Activated CD8-positive, alpha-beta memory T cell treated with anti-CD3 and anti-CD28 coated beads, Interleukin-2, amount 50 U/mL, for 24 hours (primary cell): ENCODE results near the gene PIK3R6.

Experiments
- DNase-seq: peaks from one replicate; pipeline ENCODE4 v3.0.0-alpha.2; 2020; ENCODE audit errors: extremely low read depth

PIK3R6 gene

GRCh38 chr17:8797621-8798175, 69.8 kb downstream of the PIK3R6 start:
- no peak for DNase-seq

GRCh38 chr17:8794636-8795035, 72.8 kb downstream of the PIK3R6 start:
- DNase-seq = no peak

GRCh38 chr17:8793649-8794048, 73.8 kb downstream of the PIK3R6 start:
- DNase-seq = no peak

GRCh38 chr17:8792646-8793045, 74.8 kb downstream of the PIK3R6 start:
- no peak for DNase-seq

- no peak for DNase-seq
Measured at GRCh38 chr17:8791910-8792270, 75.6 kb downstream of the PIK3R6 start.

GRCh38 chr17:8791248-8791909, 76.1 kb downstream of the PIK3R6 start:
- DNase-seq = no peak

- DNase-seq = no peak
Measured at GRCh38 chr17:8789743-8790142, 77.7 kb downstream of the PIK3R6 start.

GRCh38 chr17:8788998-8789397, 78.5 kb downstream of the PIK3R6 start:
- no peak for DNase-seq

GRCh38 chr17:8785547-8786413, 81.7 kb downstream of the PIK3R6 start:
- no peak for DNase-seq

GRCh38 chr17:8782176-8782575, 85.3 kb downstream of the PIK3R6 start:
- no peak for DNase-seq

GRCh38 chr17:8781776-8782175, 85.7 kb downstream of the PIK3R6 start:
- no peak for DNase-seq

- no peak for DNase-seq
Measured at GRCh38 chr17:8776881-8777280, 90.6 kb downstream of the PIK3R6 start.

- DNase-seq = no peak
Measured at GRCh38 chr17:8776248-8776647, 91.2 kb downstream of the PIK3R6 start.

GRCh38 chr17:8766731-8767130, 100.7 kb downstream of the PIK3R6 start:
- DNase-seq = no peak

- no peak for DNase-seq
Measured at GRCh38 chr17:8762012-8762411, 105.5 kb downstream of the PIK3R6 start.

- DNase-seq = no peak
Measured at GRCh38 chr17:8758137-8758596, 109.3 kb downstream of the PIK3R6 start, which contains the start of gene SPDYE4. Gene SPDYE4 (minus strand): TSS chr17:8758546. CDS start chr17:8758382, 164 bp downstream.

GRCh38 chr17:8757189-8757588, 110.3 kb downstream of the PIK3R6 start:
- no peak for DNase-seq

GRCh38 chr17:8755590-8756255, 111.8 kb downstream of the PIK3R6 start:
- DNase-seq = no peak

GRCh38 chr17:8754890-8755289, 112.6 kb downstream of the PIK3R6 start:
- DNase-seq = no peak

GRCh38 chr17:8753976-8754440, 113.5 kb downstream of the PIK3R6 start:
- no peak for DNase-seq

GRCh38 chr17:8753136-8753975, 114.1 kb downstream of the PIK3R6 start:
- no peak for DNase-seq
